A549 (cell line): ENCODE results near the gene ARHGAP42. TPM values are rescaled to one million over a fixed set of nuclear protein-coding genes. Genes with fewer than 3 reads are reported as not detected.

Experiments
- ATAC-seq, 2 experiments: fragments of 200-7000 bp in 1 of 2; fragments of >200 bp in 1 of 2; cut with Nextera tagmentation in 1 of 2; cut with Tn5 transposase in 1 of 2; 3 replicates each; pipeline versions ENCODE4 v1.8.0 to v1.9.1; 2018 to 2020; ENCODE audit warnings: mild to moderate bottlenecking in 1 of 2, moderate library complexity in 1 of 2
- CTCF ChIA-PET: fragments of 300-600 bp; sonication (Branson Sonifier 250); formaldehyde crosslinking; extraction: SDS; loops from one replicate; lab custom pipeline; 2021; ENCODE audit warnings: antibody characterized with exemption, inconsistent platforms; lab: Yijun Ruan, JAX
- POLR2A ChIA-PET: fragments of 350-600 bp; formaldehyde crosslinking; extraction: SDS; loops from one replicate; lab custom pipeline; 2021; ENCODE audit warnings: antibody characterized with exemption, inconsistent platforms; lab: Yijun Ruan, JAX
- DNase-seq, 2 experiments: peaks; one replicate each; pipeline versions ENCODE4 v3.0.0 to v3.0.0-alpha.2; 2011 to 2016; ENCODE audit warnings: low read depth in 1 of 2, low spot score in 1 of 2
- FAIRE-seq: peaks from 2 replicates; lab custom pipeline; 2011; peaks lifted over from hg19 to GRCh38; lab: Jason Lieb, UNC
- H3K27ac ChIP-seq, 2 experiments: fragments of >200 bp; sonication (Bioruptor Twin); formaldehyde crosslinking; 3 replicates each; pipeline ENCODE4 v1.5.1; 2016 to 2017
- H3K4me1 ChIP-seq: fragments of >200 bp; sonication (Bioruptor Twin); formaldehyde crosslinking; 3 replicates; pipeline ENCODE4 v1.6.1; 2016
- H3K4me2 ChIP-seq: fragments of >200 bp; sonication (Bioruptor Twin); formaldehyde crosslinking; 3 replicates; pipeline ENCODE4 v1.6.1; 2016
- H3K4me3 ChIP-seq: fragments of >200 bp; sonication (Bioruptor Twin); formaldehyde crosslinking; 3 replicates; pipeline ENCODE4 v1.5.1; 2016
- H3K9me3 ChIP-seq: fragments of >200 bp; sonication (Bioruptor Twin); formaldehyde crosslinking; 3 replicates; pipeline ENCODE4 v1.6.1; 2016
- BCL3 ChIP-seq: fragments of >200 bp; sonication (Bioruptor Twin); formaldehyde crosslinking; IDR thresholded peaks from 3 replicates; pipeline ENCODE4 v1.6.1; 2016
- CBX8 ChIP-seq: fragments of 200-600 bp; sonication (generic); IDR thresholded peaks from 2 replicates; pipeline ENCODE4 v1.6.1; 2016
- CTCF ChIP-seq: fragments of >200 bp; sonication (Bioruptor Twin); formaldehyde crosslinking; IDR thresholded peaks from 3 replicates; pipeline ENCODE4 v1.5.1; 2016
- EP300 ChIP-seq, 2 experiments: fragments of >200 bp; sonication (Bioruptor Twin); formaldehyde crosslinking; IDR thresholded peaks; 2 replicates in 1 of 2; 3 replicates in 1 of 2; pipeline ENCODE4 v1.6.1; 2016 to 2017
- HOXA7 ChIP-seq: fragments of 250-450 bp; sonication (Bioruptor Pico); IDR thresholded peaks from 2 replicates; pipeline ENCODE4 v1.5.0; 2020; ENCODE audit warnings: mild to moderate bottlenecking, moderate library complexity
- HOXB13 ChIP-seq: fragments of 250-450 bp; sonication (Bioruptor Pico); IDR thresholded peaks from 2 replicates; pipeline ENCODE4 v1.5.0; 2020; ENCODE audit warnings: low read depth, mild to moderate bottlenecking, moderate library complexity
- HOXB5 ChIP-seq: fragments of 250-450 bp; sonication (Bioruptor Pico); IDR thresholded peaks from 2 replicates; pipeline ENCODE4 v1.5.0; 2020; ENCODE audit warnings: mild to moderate bottlenecking, moderate library complexity
- JUN ChIP-seq, 2 experiments: fragments of >200 bp; sonication (Bioruptor Twin); formaldehyde crosslinking; IDR thresholded peaks; 2 replicates in 1 of 2; 3 replicates in 1 of 2; pipeline ENCODE4 v1.6.1; 2016 to 2017
- KDM5A ChIP-seq: fragments of 200-600 bp; sonication (generic); IDR thresholded peaks from 2 replicates; pipeline ENCODE4 v1.6.1; 2016; ENCODE audit warnings: antibody characterized with exemption, mild to moderate bottlenecking
- NFE2L2 ChIP-seq: fragments of 150-350 bp; conservative IDR thresholded peaks from 2 replicates; pipeline ENCODE4 v1.6.1; 2014; ENCODE audit warnings: low read length
- NR3C1 ChIP-seq: fragments of >200 bp; sonication (Bioruptor Twin); formaldehyde crosslinking; IDR thresholded peaks from 3 replicates; pipeline ENCODE4 v1.6.1; 2017
- PBX3 ChIP-seq: IDR thresholded peaks from 2 replicates; pipeline ENCODE4 v1.6.1; 2012
- POLR2AphosphoS2 ChIP-seq: conservative IDR thresholded peaks from 2 replicates; pipeline ENCODE4 v1.6.1; 2012; ENCODE audit warnings: low read length, improper control_type of control experiment, inconsistent platforms
- RARB ChIP-seq: fragments of 250-450 bp; sonication (Bioruptor Pico); IDR thresholded peaks from 2 replicates; pipeline ENCODE4 v1.8.0; 2021; ENCODE audit warnings: mild to moderate bottlenecking, moderate library complexity
- RFX5 ChIP-seq: fragments of 450-650 bp; IDR thresholded peaks from 2 replicates; pipeline ENCODE4 v1.7.1; 2014; ENCODE audit warnings: antibody characterized with exemption, mild to moderate bottlenecking, moderate library complexity
- RNF2 ChIP-seq: fragments of 200-600 bp; sonication (generic); IDR thresholded peaks from 2 replicates; pipeline ENCODE4 v1.6.1; 2016; ENCODE audit warnings: low read depth, mild to moderate bottlenecking, antibody characterized with exemption, moderate library complexity, borderline replicate concordance
- TFCP2L1 ChIP-seq: fragments of 250-450 bp; sonication (Bioruptor Pico); IDR thresholded peaks from 2 replicates; pipeline ENCODE4 v1.5.0; 2021; ENCODE audit warnings: mild to moderate bottlenecking
- TP53 ChIP-seq: fragments of 250-450 bp; sonication (Bioruptor Pico); IDR thresholded peaks from 2 replicates; pipeline ENCODE4 v1.5.0; 2021; ENCODE audit warnings: mild to moderate bottlenecking, moderate library complexity
- ZNF302 ChIP-seq: fragments of 250-450 bp; sonication (Bioruptor Pico); IDR thresholded peaks from 2 replicates; pipeline ENCODE4 v1.9.0; 2021; ENCODE audit warnings: inconsistent platforms, mild to moderate bottlenecking, moderate library complexity
- WGBS: methylation state at CpG from one replicate; pipeline ENCODE4 v1.1.6; 2017; ENCODE audit errors: missing lambda C conversion rate; 5-methylcytosine and 5-hydroxymethylcytosine counted together
- polyA plus RNA-seq, 4 experiments: library from polyadenylated mRNA; depleted of rRNA in 3 of 4; stranded (reverse); fragments of >200 nt; fragmentation: RNase III in 1 of 4; extraction: RNeasy Plus Mini Kit Qiagen cat#74134 plus additional on column Dnase treatment in 1 of 4; gene quantifications; 2 replicates in 3 of 4; 3 replicates in 1 of 4; pipeline ENCODE4 v1.2.3, GENCODE V29; 2011 to 2017
- TF ChIP-seq, protein P1 (sequence below): fragments of 200-600 bp; sonication (generic); IDR thresholded peaks from 2 replicates; pipeline ENCODE4 v1.6.1; 2016; ENCODE audit warnings: antibody characterized with exemption, mild to moderate bottlenecking, moderate library complexity

Gene ARHGAP42
- polyA plus RNA-seq, 2 of the 4 experiments (the other 2 are of a cell fraction): 5.1 to 17.0 TPM

- ATAC-seq (no peak), DNase-seq (no peak)
- POLR2A ChIA-PET: no interaction called here
- no peak overlapping the region for H3K4me3 ChIP-seq
- TF ChIP-seq HOXB13 (CRISPR knock-in tag): no peak
- TF ChIP-seq NR3C1: no peak
- no peak for TF ChIP-seq HOXA7
- no peak for TF ChIP-seq RARB (CRISPR knock-in tag)
- no peak for TF ChIP-seq POLR2AphosphoS2
- TF ChIP-seq PBX3: no peak
- no peak for TF ChIP-seq ZNF302
- no peak for TF ChIP-seq HOXB5 (CRISPR knock-in tag)
- TF ChIP-seq KDM5A: no peak
- no peak for TF ChIP-seq BCL3
- no peak for TF ChIP-seq TP53
- TF ChIP-seq, all 56 proteins: peak for 0
- Histone ChIP-seq H3K27ac (no peak overlapping the region), H3K4me1 (no peaks in the 10 kb centered on the region), H3K4me2 (no peak overlapping the region), H3K9me3 (no peaks in the 10 kb centered on the region)
- FAIRE-seq: no peak
- CTCF ChIA-PET: interaction anchor here (1.2 kb wide), 1 partner anchor 11 kb away, joined by 4 read pairs; no protein-coding TSS in a partner anchor
These were observed 281.9 kb downstream of the ARHGAP42 start for GRCh38 chr11:100969008-100969407.

DNA sequence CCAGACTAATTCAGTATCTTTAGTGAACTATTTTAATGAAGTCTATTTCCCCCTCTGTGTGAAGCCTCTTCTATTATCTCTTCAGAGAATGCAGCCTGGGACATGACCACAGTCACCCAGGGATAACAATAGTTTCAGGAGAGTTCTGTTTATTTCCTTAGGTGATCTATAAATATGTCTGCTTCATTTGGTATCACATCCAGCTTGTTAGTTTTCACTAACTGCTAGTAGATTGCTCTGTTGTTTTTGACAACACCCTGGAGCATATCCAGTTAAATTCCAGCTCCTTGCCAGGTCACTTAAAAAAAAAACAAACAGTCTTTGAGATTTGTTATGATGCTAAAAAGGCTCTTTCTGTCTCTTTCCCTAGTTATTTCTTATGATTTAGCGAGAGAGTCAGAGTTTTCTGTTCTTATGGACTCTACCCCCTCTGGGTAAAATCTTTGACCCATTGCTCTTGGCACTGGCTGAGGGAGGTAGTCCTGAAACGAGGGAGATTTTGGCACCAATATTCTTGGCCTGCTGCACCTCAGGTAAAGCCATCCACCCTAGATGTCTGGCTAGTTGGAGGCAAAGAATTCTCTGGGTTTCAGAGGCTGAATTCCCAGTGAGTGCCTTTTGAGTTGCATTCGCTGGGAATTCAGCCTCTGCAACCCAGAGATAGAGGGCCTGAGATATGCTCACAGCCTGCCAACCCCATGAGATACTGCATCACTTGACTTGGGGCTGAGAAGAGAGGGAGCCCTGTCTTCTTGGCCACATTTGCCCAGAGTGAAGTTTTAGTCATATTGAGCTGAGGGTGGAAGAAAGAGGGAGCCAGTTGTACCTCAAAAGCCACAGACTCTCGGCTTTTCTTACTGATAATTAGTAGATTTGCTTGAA, 283.4 kb downstream of the ARHGAP42 start:
- H3K4me1 ChIP-seq: no peaks in the 10 kb centered on the region
- H3K9me3 ChIP-seq: no peaks in the 10 kb centered on the region
- no peak overlapping the region for H3K27ac ChIP-seq
- WGBS: 71% methylated on average over 4 of the region's 4 CpGs
- ChIA-PET CTCF (interaction anchor here (1.0 kb wide), 1 partner anchor 10 kb away, joined by 3 read pairs; no protein-coding TSS in a partner anchor), POLR2A (no interaction called here)
- FAIRE-seq (no peak), ATAC-seq (no peak), DNase-seq (no peak)
- no peak overlapping the region for H3K4me2 ChIP-seq
- no peak overlapping the region for H3K4me3 ChIP-seq
- TF ChIP-seq RFX5: no peak
- no peak for TF ChIP-seq TFCP2L1
- TF ChIP-seq EP300 (IDR thresholded peaks at IDR 0.05): no peak
- no peak for TF ChIP-seq CTCF
- TF ChIP-seq JUN (IDR thresholded peaks at IDR 0.05): no peak
- no peak for TF ChIP-seq CBX8
- no peak for TF ChIP-seq RNF2
- no peak for TF ChIP-seq RARB (CRISPR knock-in tag)
- no peak for TF ChIP-seq HOXA7
- TF ChIP-seq, protein P1, sequence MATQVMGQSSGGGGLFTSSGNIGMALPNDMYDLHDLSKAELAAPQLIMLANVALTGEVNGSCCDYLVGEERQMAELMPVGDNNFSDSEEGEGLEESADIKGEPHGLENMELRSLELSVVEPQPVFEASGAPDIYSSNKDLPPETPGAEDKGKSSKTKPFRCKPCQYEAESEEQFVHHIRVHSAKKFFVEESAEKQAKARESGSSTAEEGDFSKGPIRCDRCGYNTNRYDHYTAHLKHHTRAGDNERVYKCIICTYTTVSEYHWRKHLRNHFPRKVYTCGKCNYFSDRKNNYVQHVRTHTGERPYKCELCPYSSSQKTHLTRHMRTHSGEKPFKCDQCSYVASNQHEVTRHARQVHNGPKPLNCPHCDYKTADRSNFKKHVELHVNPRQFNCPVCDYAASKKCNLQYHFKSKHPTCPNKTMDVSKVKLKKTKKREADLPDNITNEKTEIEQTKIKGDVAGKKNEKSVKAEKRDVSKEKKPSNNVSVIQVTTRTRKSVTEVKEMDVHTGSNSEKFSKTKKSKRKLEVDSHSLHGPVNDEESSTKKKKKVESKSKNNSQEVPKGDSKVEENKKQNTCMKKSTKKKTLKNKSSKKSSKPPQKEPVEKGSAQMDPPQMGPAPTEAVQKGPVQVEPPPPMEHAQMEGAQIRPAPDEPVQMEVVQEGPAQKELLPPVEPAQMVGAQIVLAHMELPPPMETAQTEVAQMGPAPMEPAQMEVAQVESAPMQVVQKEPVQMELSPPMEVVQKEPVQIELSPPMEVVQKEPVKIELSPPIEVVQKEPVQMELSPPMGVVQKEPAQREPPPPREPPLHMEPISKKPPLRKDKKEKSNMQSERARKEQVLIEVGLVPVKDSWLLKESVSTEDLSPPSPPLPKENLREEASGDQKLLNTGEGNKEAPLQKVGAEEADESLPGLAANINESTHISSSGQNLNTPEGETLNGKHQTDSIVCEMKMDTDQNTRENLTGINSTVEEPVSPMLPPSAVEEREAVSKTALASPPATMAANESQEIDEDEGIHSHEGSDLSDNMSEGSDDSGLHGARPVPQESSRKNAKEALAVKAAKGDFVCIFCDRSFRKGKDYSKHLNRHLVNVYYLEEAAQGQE: no peak
- TF ChIP-seq NFE2L2: no peak
